H9 (cell line): ENCODE data around the gene OOSP3. TPM values are rescaled to one million over a fixed set of nuclear protein-coding genes. Genes with fewer than 3 reads are reported as not detected.

Source experiments
- DNase-seq: peaks from one replicate; pipeline ENCODE4 v3.0.0-alpha.2; 2017
- H2AFZ ChIP-seq: one replicate; pipeline ENCODE4 v1.6.1; 2013; ENCODE audit warnings: mild to moderate bottlenecking, low read length, control low read depth, moderate library complexity
- H2AK5ac ChIP-seq: 2 replicates; pipeline ENCODE4 v1.6.1; 2013; ENCODE audit warnings: low read length, control low read depth, mixed read lengths; ENCODE audit not compliant: insufficient read length
- H2BK120ac ChIP-seq: one replicate; pipeline ENCODE4 v1.6.1; 2013; ENCODE audit warnings: low read depth, mild to moderate bottlenecking, low read length, control low read depth, inconsistent platforms; ENCODE audit not compliant: poor library complexity, severe bottlenecking
- H2BK12ac ChIP-seq: 2 replicates; pipeline ENCODE4 v1.6.1; 2013; ENCODE audit warnings: low read length, control low read depth, mixed read lengths, low read depth; ENCODE audit not compliant: insufficient read length
- H2BK15ac ChIP-seq: 2 replicates; pipeline ENCODE4 v1.6.1; 2013; ENCODE audit warnings: low read depth, low read length, control low read depth
- H2BK20ac ChIP-seq: one replicate; pipeline ENCODE4 v1.6.1; 2013; ENCODE audit warnings: low read depth, mild to moderate bottlenecking, low read length, control low read depth, inconsistent platforms; ENCODE audit not compliant: poor library complexity, severe bottlenecking
- H2BK5ac ChIP-seq: 2 replicates; pipeline ENCODE4 v1.6.1; 2013; ENCODE audit warnings: low read length, control low read depth, mixed read lengths; ENCODE audit not compliant: insufficient read length
- H3K14ac ChIP-seq: 2 replicates; pipeline ENCODE4 v1.6.1; 2013; ENCODE audit warnings: low read length, control low read depth; ENCODE audit not compliant: insufficient read depth
- H3K18ac ChIP-seq: 2 replicates; pipeline ENCODE4 v1.6.1; 2013; ENCODE audit warnings: low read depth, mild to moderate bottlenecking, mixed read lengths, low read length, control low read depth; ENCODE audit not compliant: insufficient read length
- H3K23ac ChIP-seq: 2 replicates; pipeline ENCODE4 v1.6.1; 2013; ENCODE audit warnings: low read length, control low read depth, mixed read lengths, low read depth; ENCODE audit not compliant: insufficient read length
- H3K23me2 ChIP-seq: 2 replicates; pipeline ENCODE4 v1.6.1; 2013; ENCODE audit warnings: low read depth, mild to moderate bottlenecking, mixed read lengths, low read length, control low read depth; ENCODE audit not compliant: insufficient read length, poor library complexity, severe bottlenecking
- H3K27ac ChIP-seq: 2 replicates; pipeline ENCODE4 v1.5.1; 2013; ENCODE audit warnings: low read length, control low read depth, mixed read lengths, low read depth; ENCODE audit not compliant: insufficient read length
- H3K27me3 ChIP-seq: 2 replicates; pipeline ENCODE4 v1.6.1; 2013; ENCODE audit warnings: low read length, control low read depth, inconsistent platforms; ENCODE audit not compliant: insufficient read depth
- H3K4ac ChIP-seq: 2 replicates; pipeline ENCODE4 v1.6.1; 2013; ENCODE audit warnings: low read depth, mild to moderate bottlenecking, control low read depth, inconsistent platforms, low read length, moderate library complexity
- H3K4me1 ChIP-seq: 2 replicates; pipeline ENCODE4 v1.6.1; 2013; ENCODE audit warnings: low read length, control low read depth, inconsistent platforms; ENCODE audit not compliant: insufficient read depth
- H3K4me2 ChIP-seq: 2 replicates; pipeline ENCODE4 v1.6.1; 2013; ENCODE audit warnings: low read length, control low read depth, mixed read lengths; ENCODE audit not compliant: insufficient read length, insufficient read depth
- H3K56ac ChIP-seq: 2 replicates; pipeline ENCODE4 v1.6.1; 2013; ENCODE audit warnings: low read depth, mild to moderate bottlenecking, mixed read lengths, low read length, control low read depth; ENCODE audit not compliant: insufficient read length
- H3K79me1 ChIP-seq: 2 replicates; pipeline ENCODE4 v1.6.1; 2013; ENCODE audit warnings: low read depth, mild to moderate bottlenecking, moderate library complexity, low read length, control low read depth, inconsistent platforms; ENCODE audit not compliant: insufficient read depth, poor library complexity, severe bottlenecking
- H3K79me2 ChIP-seq: 2 replicates; pipeline ENCODE4 v1.6.1; 2013; ENCODE audit warnings: low read length, control low read depth, inconsistent platforms; ENCODE audit not compliant: insufficient read depth
- H3K9ac ChIP-seq: 2 replicates; pipeline ENCODE4 v1.6.1; 2013; ENCODE audit warnings: low read length, control low read depth, mixed read lengths; ENCODE audit not compliant: insufficient read length; ENCODE audit errors: extremely low read depth
- H3K9me3 ChIP-seq: one replicate; pipeline ENCODE4 v1.6.1; 2013; ENCODE audit warnings: low read depth, low read length, inconsistent platforms; ENCODE audit not compliant: control insufficient read depth
- H3T11ph ChIP-seq: one replicate; pipeline ENCODE4 v1.6.1; 2013; ENCODE audit warnings: mild to moderate bottlenecking, low read length, control low read depth, inconsistent platforms
- H4K20me1 ChIP-seq: one replicate; pipeline ENCODE4 v1.6.1; 2013; ENCODE audit not compliant: control insufficient read depth, insufficient read length, insufficient read depth
- H4K5ac ChIP-seq: 2 replicates; pipeline ENCODE4 v1.6.1; 2013; ENCODE audit warnings: low read depth, mild to moderate bottlenecking, mixed read lengths, low read length, control low read depth; ENCODE audit not compliant: insufficient read length
- H4K8ac ChIP-seq: replicated peaks from 2 replicates; pipeline ENCODE4 v1.6.1; 2013; ENCODE audit warnings: low read length, control low read depth, mixed read lengths, low read depth; ENCODE audit not compliant: insufficient read length
- H4K91ac ChIP-seq: 2 replicates; pipeline ENCODE4 v1.6.1; 2013; ENCODE audit warnings: low read depth, mild to moderate bottlenecking, moderate library complexity, mixed read lengths, low read length, control low read depth; ENCODE audit not compliant: insufficient read length
- H3K27ac Mint-ChIP-seq, 3 experiments: 2 replicates in 2 of 3; 3 replicates in 1 of 3; pipeline ENCODE4 v1.8.0; 2020 to 2021; ENCODE audit warnings: mixed read lengths in 3 of 3, mild to moderate bottlenecking in 1 of 3, moderate library complexity in 1 of 3
- H3K27me3 Mint-ChIP-seq: 2 replicates; pipeline ENCODE4 v1.8.0; 2021; ENCODE audit warnings: low read depth, mild to moderate bottlenecking, moderate library complexity, mixed read lengths
- H3K36me3 Mint-ChIP-seq, 3 experiments: 2 replicates in 2 of 3; 3 replicates in 1 of 3; pipeline ENCODE4 v1.8.0; 2020 to 2021; ENCODE audit warnings: low read depth in 3 of 3, mixed read lengths in 3 of 3; ENCODE audit not compliant: insufficient read depth in 1 of 3
- H3K4me1 Mint-ChIP-seq, 2 experiments: 2 replicates each; pipeline ENCODE4 v1.8.0; 2020; ENCODE audit warnings: mixed read lengths in 2 of 2
- H3K4me3 Mint-ChIP-seq, 2 experiments: 2 replicates in 1 of 2; 3 replicates in 1 of 2; pipeline ENCODE4 v1.8.0; 2020 to 2021; ENCODE audit warnings: mild to moderate bottlenecking in 2 of 2, mixed read lengths in 2 of 2, moderate library complexity in 1 of 2
- H3K9me3 Mint-ChIP-seq, 2 experiments: 2 replicates in 1 of 2; 3 replicates in 1 of 2; pipeline ENCODE4 v1.8.0; 2020; ENCODE audit warnings: mild to moderate bottlenecking in 2 of 2, mixed read lengths in 2 of 2, moderate library complexity in 1 of 2
- CTCF ChIP-seq: fragments of 200-600 bp; sonication (generic); conservative IDR thresholded peaks from 3 replicates; pipeline ENCODE4 v1.8.0; 2021; ENCODE audit warnings: antibody characterized with exemption, mild to moderate bottlenecking
- WGBS: extraction: QIAGEN DNeasy Blood & Tissue Kit; methylation state at CpG from one replicate; pipeline ENCODE4 v1.1.7; 2013; ENCODE audit warnings: missing lambda C conversion rate, low lambda C conversion rate, mixed read lengths; ENCODE audit not compliant: insufficient read length; ENCODE audit errors: extremely low coverage; 5-methylcytosine and 5-hydroxymethylcytosine counted together
- total RNA-seq: library from RNA; stranded (reverse); gene quantifications from 2 replicates; pipeline ENCODE4 v1.2.1, GENCODE V29; 2021

OOSP3 gene
- total RNA-seq, 1 experiment from 2014 or later = not detected

GRCh38 chr11:59898046-59898445 lies 19.5 kb downstream of the OOSP3 start:
- H2AFZ ChIP-seq = no peak overlapping the region
- Mint-ChIP-seq H3K36me3 (no peaks in the 10 kb centered on the region), H3K27ac (0 out of 7 replicates have a peak overlapping the region, but pooled peaks of 1 of the 3 experiments have one; percentile 9), H3K27me3 (no peaks in the 10 kb centered on the region), H3K9me3 (no peaks in the 10 kb centered on the region), H3K4me1 (peaks cover 9 to 14% of the 10 kb centered on the region in 2 experiments), H3K4me3 (no peak overlapping the region)
- no CpG with 5 or more reads among the region's 31 CpGs for WGBS
- H4K20me1 ChIP-seq = no peaks in the 10 kb centered on the region
- no peak overlapping the region for H2BK20ac ChIP-seq
- no peak overlapping the region for H3T11ph ChIP-seq
- no peak overlapping the region for H4K5ac ChIP-seq
- no peak overlapping the region for H3K9ac ChIP-seq
- H2BK15ac ChIP-seq = no peak overlapping the region
- H3K79me1 ChIP-seq = no peaks in the 10 kb centered on the region
- no peak overlapping the region for H2BK12ac ChIP-seq
- H3K23ac ChIP-seq = no peak overlapping the region
- H4K8ac ChIP-seq = no peak overlapping the region
- H3K14ac ChIP-seq = no peak overlapping the region
- H3K4ac ChIP-seq = no peak overlapping the region
- H2BK120ac ChIP-seq = no peak overlapping the region
- H2BK5ac ChIP-seq = no peak overlapping the region
- H3K79me2 ChIP-seq = no peaks in the 10 kb centered on the region
- no peaks in the 10 kb centered on the region for H3K27me3 ChIP-seq
- H3K4me2 ChIP-seq = no peak overlapping the region
- no peak overlapping the region for H3K18ac ChIP-seq
- no peak for TF ChIP-seq CTCF
- H2AK5ac ChIP-seq = no peak overlapping the region
- H3K56ac ChIP-seq = no peak overlapping the region
- no peaks in the 10 kb centered on the region for H3K23me2 ChIP-seq
- no peaks in the 10 kb centered on the region for H3K9me3 ChIP-seq
- H4K91ac ChIP-seq = no peak overlapping the region
- no peaks in the 10 kb centered on the region; the same call in 1 of the 2 replicates for H3K4me1 ChIP-seq
- H3K27ac ChIP-seq = no peak overlapping the region
- DNase-seq = no peak
